HG03354 (cell line): Measurements from ENCODE around the gene RABL2B.
"Not testable (repeated sequence)": the region's sequence is repeated elsewhere in the genome, so short reads cannot be mapped to it uniquely, and the experiment has no call there.

Experiments used
- ATAC-seq: cut with Tn5 transposase; IDR thresholded peaks from one replicate; pipeline ENCODE4 v1.9.1; 2021; ENCODE audit warnings: mild to moderate bottlenecking; ENCODE audit not compliant: unreplicated experiment, poor library complexity, severe bottlenecking

RABL2B gene

DNA sequence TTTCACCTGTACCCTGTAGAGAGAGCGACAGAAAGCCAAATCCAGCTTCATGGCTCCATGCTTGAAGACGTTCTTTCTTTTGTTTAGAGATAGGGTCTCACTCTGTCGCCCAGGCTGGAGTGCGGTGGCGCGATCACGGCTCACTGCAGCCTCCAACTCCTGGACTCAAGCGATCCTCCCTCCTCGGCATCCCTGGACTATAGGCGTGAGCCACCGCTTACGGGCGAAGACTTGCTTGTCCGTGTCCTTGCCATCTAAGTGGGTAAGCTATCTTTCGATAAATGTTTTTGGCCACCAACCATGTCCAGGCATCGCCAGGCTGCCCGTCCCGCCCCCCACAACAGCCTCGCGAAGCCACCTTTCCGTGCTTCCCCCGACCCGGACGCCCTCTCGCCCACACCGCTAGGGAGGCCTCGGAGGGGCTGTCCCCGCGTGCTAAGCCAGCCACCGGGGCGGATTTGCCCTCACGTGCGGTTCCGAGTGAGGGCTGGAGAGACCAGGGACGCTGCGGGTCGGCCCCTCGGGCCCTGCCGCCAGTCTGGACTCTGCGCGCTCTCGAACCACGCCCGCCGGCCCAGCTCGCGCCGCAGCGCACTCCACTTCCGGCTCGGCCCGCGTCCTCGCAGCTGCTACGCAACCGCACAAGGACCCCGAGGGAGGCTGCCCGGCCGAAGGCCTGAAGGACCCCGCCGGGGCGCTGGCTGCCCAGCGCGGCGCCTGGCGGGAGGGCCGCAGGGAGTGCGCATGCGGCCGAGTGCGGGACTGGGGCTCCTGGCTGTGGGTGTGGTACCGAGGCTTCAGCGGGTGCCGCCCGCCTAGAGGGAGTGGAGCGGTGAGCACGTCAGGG is at the start of gene RABL2B:
RABL2B (minus strand) TSS at position 604 of the 847 bp plus-strand sequence. CDS start 1,342 bp downstream, outside the sequence.
- ATAC-seq = peak; percentile 91

DNA sequence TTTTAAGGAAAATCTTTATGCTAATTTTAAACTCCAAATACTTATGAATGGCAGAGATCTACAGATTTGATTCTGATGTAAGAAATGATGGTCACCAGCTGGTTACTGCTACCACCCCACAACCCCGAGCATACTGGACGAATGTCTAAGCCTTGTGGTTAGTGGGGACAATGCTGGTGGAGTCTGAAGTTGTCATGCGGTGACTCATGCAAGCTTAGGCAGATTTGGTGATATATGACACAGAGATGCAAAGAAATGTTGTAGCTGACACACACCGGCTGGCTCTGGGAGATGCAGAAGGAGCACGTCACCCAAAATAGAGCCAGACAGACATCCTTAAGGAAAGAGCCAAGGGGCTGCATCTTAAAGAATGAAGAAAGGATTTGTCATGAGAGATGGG is 3.5 kb upstream of the RABL2B start:
- not testable (repeated sequence) for ATAC-seq

DNA sequence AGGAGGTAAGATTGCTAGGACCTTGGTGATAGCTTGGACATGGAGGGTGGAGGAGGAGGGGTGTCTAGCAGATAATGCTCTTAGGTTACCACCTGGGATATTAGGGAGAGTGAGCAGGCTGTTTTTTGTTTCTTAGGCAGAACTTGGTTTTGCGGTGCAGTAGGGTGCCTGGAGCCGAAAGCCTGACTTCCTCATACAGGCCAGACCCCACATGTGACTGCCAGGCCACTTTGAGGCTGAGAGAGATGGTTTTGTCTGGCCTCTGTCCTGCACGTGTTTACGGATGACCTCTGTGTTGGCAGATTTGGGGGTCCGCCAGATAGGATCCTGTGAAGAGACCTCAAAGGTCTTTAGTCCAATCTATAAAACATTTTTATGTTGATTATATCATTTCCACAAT is 1.9 kb upstream of the RABL2B start:
- not testable (repeated sequence) for ATAC-seq

DNA sequence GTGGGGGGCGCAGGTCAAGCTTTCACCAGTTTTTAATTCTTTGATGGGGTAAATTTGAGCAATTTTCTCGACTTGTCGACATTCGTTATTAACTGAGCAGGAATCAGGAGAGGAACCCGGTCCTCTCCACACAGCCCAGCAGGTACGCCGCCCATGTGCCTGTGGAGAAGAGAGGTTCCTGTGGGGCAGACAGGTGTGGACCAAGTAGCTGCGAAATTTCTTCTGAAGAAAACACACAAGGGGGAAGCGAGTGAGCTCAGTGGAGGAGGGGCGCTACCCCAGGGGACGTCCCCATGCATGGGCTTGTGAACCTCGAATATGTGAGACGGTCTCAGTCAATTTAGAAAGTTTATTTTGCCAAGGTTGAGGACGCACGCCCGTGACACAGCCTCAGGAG is 442 bp upstream of the RABL2B start:
- peak; percentile 40 for ATAC-seq

DNA sequence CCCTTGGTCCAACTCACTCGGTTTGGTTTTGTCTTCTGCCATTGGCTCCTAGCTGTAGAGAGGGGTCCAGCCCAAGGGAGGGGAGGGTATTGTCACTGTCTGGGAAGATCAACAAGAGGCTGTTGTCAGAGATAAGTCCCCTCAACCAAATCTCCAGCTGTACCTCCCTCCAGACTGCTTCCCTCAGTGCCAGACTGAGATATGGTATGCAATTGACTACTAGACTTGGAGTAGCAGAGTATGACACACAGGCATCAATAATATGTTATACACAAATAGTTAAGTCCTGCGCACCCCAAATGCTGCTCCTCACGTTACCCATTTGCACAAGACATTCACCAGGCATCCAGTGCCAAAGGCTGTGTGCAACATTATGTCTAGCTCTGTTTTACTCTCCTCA is 1.2 kb downstream of the RABL2B start:
- ATAC-seq = not testable (repeated sequence)

DNA sequence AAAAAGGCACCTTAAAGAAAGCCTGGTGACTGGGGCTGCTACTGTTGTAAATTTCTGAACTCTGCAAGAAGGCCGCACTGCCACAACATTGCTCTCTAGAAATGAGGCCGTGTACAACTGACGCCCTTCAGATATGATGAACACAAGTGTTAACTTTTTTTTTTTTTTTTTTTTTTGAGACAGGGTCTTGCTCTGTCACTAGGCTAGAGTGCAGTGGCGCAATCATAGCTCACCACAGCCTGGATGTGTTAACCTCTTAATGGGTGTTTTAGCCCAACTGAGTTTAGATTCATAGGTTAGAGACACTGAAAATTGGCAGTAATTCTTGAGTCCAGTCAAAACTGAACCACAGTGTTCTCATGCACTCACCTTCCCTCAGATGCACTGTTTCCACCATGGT is 3.2 kb downstream of the RABL2B start:
- not testable (repeated sequence) for ATAC-seq

DNA sequence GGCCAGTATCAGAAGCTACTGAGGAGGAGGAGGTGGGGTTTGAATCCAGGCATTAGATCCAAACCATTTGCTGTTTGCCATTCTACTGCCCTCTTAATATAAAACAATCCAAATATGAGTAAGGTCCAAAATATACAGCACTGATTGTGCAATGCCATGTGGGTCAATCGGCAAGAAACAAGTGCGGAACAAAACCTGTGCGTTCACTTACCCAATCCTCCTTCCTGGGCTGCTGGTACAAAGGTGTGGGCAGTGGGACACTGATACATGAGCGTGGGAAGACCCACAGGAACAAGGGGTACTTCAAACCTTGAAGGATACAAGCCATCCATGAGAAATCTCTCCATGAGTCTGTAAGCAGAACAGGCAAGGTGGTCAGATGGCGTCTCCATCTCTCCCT is 5.8 kb downstream of the RABL2B start:
- not testable (repeated sequence) for ATAC-seq

DNA sequence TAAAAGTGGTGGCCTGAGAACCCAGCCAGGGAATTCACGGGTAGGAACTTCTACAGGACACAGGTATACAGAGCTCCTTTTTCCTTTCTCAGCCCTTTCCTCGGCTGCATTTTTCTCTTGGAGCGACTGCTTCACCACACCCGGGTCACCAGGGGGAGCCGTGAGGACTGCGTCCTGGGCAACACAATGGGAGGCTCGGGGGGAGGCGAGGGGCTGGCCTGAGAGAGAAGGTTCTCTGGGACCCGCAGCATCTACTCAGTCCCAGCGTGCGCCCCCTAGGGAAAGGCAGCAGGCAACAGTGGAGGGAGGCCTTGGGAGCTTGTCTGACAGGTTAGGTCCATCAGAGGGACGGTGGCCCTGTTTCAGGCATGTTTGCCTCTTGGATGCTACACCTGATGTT is 8.3 kb downstream of the RABL2B start:
- ATAC-seq = not testable (repeated sequence)

DNA sequence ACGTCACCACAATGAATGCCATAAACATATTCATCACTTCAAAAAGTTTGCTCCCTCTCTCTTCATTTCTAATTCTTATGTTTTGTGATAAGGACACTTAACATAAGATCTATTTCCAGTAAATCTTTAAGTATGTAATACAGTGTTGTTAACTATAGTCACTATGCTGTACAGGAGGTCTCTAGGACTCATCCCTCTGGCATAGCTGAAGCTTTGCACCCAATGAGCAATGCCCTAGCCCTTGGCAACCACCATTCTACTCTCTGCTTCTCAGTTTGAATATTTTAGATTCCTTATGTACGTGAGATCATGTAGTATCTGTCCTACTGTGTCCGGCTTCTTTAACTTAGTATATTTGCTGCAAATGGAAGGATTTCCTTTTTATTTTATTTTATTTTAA is 19.1 kb downstream of the RABL2B start:
- not testable (repeated sequence) for ATAC-seq

DNA sequence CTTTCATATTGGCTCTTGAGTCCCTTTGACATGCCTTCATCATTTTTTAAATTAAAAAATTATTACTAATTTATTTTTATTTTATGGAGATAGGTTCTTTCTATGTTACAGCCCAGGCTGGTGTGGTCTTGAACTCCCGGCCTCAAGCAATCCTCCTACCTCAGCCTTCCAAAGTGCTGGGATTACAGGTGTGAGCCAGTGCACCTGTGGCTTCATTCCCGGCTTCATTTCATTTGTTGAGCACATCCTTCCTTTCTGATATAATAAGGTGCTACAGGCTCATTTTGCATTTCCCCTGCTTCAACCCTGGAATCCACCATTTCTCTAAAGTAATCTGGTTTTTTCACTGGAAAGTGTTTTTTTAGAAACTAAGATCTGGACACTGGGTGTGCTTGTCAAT is 21.6 kb downstream of the RABL2B start:
- ATAC-seq = not testable (repeated sequence)

DNA sequence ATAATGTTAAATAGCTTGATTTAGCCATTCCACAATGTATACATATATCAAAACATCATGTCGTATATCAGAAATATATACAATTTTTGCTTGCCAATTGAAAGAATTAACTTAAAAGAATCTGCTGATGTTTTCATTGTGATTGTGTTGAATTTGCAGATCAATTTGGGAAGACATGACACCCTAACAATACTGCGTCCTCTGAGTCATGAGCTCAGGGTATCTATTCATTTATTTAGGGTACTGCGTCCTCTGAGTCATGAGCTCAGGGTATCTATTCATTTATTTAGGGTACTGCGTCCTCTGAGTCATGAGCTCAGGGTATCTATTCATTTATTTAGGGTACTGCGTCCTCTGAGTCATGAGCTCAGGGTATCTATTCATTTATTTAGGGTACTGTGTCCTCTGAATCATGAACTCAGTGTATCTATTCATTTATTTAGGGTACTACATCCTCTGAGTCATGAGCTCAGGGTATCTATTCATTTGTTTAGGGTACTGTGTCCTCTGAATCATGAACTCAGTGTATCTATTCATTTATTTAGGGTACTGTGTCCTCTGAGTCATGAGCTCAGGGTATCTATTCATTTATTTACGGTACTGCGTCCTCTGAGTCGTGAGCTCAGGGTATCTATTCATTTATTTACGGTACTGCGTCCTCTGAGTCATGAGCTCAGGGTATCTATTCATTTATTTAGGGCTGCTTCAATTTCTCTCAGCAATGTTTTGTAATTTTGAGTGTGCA is 23.7 kb downstream of the RABL2B start:
- not testable (repeated sequence) for ATAC-seq

DNA sequence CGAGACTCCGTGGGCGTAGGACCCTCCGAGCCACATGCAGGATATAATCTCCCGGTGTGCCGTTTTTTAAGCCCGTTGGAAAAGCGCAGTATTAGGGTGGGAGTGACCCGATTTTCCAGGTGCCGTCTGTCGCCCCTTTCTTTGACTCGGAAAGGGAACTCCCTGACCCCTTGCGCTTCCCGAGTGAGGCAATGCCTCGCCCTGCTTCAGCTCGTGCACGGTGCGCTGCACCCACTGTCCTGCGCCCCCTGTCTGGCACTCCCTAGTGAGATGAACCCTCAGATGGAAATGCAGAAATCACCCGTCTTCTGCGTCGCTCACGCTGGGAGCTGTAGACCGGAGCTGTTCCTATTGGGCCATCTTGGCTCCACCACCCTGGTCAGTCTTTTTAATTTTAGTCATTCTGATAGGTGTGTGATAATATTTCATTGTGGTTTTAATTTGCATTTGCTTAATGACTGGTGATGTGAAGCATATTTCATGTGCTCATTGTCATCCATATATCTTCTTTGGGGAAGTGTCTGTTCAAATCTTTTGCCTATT is 26.4 kb downstream of the RABL2B start:
- ATAC-seq = not testable (repeated sequence)

DNA sequence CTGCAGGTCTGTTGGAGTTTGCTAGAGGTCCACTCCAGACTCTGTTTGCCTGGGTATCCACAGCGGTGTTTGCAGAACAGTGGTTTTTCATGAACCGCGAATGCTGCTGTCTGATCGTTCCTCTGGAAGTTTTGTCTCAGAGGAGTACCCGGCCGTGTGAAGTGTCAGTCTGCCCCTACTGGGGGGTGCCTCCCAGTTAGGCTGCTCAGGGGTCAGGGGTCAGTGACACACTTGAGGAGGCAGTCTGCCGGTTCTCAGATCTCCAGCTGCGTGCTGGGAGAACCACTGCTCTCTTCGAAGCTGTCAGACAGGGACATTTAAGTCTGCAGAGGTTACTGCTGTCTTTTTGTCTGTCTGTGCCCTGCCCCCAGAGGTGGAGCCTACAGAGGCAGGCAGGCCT is 27.0 kb downstream of the RABL2B start:
- ATAC-seq = not testable (repeated sequence)

DNA sequence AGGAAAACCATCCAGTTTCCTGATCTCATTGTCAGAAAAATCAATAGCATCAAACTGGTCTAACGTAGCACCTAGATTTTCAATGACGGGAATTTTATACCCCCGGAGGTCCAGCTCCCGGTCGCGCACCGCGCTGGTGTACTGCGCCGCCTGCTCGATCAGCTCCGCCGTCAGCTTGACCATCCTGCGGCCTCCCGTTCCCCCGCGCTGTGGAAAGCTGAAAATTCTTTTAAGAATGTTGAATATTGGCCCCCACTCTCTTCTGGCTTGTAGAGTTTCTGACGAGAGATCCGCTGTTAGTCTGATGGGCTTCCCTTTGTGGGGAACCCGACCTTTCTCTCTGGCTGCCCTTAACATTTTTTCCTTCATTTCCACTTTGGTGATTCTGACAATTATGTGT is 28.2 kb downstream of the RABL2B start:
- ATAC-seq = not testable (repeated sequence)

DNA sequence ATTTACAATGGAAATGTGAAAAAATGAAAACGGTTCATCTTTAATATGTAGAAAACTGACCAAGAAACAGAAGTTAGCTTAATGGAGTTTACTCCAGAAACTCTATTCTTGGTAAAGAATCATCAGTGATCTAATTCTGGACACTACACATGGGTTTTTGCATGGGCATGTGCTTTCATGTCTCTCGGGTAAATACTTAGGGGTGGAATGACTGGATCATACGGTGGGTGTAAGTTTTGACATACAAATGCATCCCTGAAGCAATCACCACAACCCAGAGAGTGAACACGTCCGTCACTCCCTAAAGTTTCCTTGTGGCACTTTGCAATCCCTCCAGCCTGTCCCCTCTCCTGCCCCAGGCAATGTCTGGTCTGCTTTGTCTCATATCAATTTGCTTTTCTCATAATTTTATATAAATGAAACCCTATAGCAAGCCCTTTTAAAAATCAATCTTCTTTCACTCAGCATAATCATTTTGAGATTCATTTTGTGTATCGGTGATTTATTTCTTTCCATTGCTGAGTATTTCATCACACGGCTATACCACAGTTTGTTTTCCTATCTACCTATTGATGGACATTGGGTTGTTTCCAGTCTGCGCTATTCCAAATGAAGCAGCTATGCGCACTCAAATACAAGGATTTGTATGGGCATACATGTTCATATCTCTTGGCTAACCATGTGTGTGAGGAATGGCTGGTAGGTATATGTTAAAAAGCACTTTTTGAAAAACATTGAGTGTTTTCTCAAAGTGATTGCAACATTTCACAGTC is 33.9 kb downstream of the RABL2B start:
- not testable (repeated sequence) for ATAC-seq

DNA sequence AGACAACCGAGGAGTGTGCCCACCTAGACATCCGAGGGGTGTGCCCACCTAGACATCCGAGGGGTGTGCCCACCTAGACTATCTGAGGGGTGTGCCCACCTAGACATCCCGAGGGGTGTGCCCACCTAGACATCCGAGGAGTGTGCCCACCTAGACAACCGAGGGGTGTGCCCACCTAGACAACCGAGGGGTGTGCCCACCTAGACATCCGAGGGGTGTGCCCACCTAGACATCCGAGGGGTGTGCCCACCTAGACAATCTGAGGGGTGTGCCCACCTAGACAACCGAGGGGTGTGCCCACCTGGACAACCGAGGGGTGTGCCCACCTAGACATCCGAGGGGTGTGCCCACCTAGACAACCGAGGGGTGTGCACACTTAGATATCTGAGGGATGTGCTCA is 34.8 kb downstream of the RABL2B start:
- ATAC-seq = not testable (repeated sequence)

DNA sequence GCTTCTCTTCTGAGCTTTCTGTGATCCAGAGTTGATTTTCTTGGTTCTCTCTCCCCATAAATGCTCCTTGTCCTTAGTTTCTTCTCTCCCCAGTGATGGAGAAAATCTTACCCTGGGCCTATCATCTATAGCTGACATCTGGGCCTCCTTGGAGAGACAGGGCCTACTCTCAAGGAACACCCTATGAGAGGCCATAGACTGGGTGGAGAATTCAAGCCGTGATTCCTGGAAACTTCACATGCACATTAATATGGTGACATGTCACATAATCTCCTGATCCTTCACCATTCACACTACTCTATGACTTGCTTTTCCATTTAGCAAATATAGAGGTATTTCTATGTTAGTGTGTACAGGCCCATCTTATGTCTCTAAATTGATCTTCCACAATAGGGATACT is 35.9 kb downstream of the RABL2B start:
- ATAC-seq = not testable (repeated sequence)

DNA sequence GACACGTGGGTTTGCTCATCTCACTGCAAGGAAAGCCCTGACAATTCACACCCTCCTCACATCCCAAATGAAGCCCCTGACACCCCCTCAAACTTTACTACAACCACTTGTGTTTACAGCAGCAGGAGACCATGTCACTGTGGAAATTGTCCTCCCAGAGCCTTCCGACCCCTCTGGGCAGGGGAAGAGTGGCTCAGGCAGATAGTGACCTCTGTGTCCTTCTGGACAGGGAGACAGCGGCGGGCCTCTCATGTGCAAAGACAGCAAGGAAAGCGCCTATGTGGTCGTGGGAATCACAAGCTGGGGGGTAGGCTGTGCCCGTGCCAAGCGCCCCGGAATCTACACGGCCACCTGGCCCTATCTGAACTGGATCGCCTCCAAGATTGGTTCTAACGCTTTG is 39.0 kb downstream of the RABL2B start:
- not testable (repeated sequence) for ATAC-seq

DNA sequence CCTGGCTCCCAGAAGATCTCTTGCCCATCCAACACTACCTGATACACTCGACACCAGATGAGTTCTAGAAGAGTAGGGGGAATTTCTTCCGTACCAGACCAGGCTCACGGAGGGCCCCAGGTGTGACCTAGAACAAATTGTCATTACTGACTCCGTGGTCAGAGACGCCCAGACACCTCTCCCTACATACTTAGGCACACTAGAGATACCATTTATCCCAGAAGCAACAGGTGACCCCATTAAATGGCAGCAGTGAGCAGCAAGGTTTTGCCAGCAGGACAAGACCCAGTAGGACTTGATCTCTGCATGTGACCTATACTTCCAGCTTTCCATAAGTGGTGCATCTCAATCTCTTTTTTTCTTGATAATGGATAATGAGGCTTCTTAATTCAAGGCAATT is 42.7 kb downstream of the RABL2B start:
- ATAC-seq = not testable (repeated sequence)

DNA sequence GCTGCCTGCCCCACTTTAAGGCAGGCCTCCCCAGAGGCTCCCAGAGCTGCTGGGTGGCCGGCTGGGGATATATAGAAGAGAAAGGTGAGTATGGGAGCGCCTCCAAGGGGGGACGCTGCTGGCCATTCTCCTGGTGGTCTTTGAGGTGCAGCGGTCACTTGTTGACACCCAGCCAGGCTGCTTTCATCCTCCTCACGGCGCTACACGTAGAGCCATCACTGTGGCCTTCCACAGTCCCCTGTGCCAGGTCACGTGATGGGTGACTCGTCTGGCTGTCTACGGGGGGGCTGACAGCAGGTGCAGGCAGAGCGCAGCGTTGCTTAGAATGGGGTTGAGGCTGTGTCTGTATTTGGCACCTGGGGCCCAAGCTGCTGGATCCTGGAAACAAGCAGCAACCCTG is 43.5 kb downstream of the RABL2B start:
- no peak for ATAC-seq
